ENCODE results near the gene PERM1. TPM values are rescaled to one million over a fixed set of nuclear protein-coding genes. Genes with fewer than 3 reads are reported as not detected.

Gene PERM1
- total and polyA plus RNA-seq, 9 of the 15 experiments (the other 6 are each of a cell fraction or from before 2014, with no cell fraction given): not detected

GRCh38 chr1:958823-959730 lies 22.8 kb downstream of the PERM1 start, which contains the start of gene NOC2L (continued):
- no peak for TF ChIP-seq MGA (IDR thresholded peaks at IDR 0.05)
- peak; percentile 97 to 99 for TF ChIP-seq MNT (conservative IDR thresholded peaks at IDR 0.05)
- TF ChIP-seq ATF1 (CRISPR knock-in tag; IDR thresholded peaks at IDR 0.05): no peak
- TF ChIP-seq ATF1 (tag; IDR thresholded peaks at IDR 0.05): peak; percentile 83
- no peak for TF ChIP-seq NR4A1 (CRISPR knock-in tag; IDR thresholded peaks at IDR 0.05)
- TF ChIP-seq NR4A1 (tag; IDR thresholded peaks at IDR 0.05): no peak
- TF ChIP-seq GTF3C2 (IDR thresholded peaks at IDR 0.05; ENCODE audit: borderline replicate concordance, extremely low read depth, insufficient read length): no peak
- TF ChIP-seq HDAC1 (IDR thresholded peaks at IDR 0.05): peak in 1 of 2 experiments; percentile 98; a peak in 3 of 4 replicates
- TF ChIP-seq NCOR1 (IDR thresholded peaks at IDR 0.05): no peak

Data from K562 (cell line).